HG03196 (cell line): ENCODE measurements around the gene TBC1D19.
"Not testable (repeated sequence)": the region's sequence is repeated elsewhere in the genome, so short reads cannot be mapped to it uniquely, and the experiment has no call there.

Experiments
- ATAC-seq: cut with Tn5 transposase; IDR thresholded peaks from one replicate; pipeline ENCODE4 v1.9.1; 2021; ENCODE audit not compliant: unreplicated experiment

TBC1D19 gene

GRCh38 chr4:26682436-26682835 lies 98.6 kb downstream of the TBC1D19 start:
- ATAC-seq, result no peak

GRCh38 chr4:26685250-26685649 lies 101.4 kb downstream of the TBC1D19 start:
- no peak for ATAC-seq

GRCh38 chr4:26687728-26688127 lies 103.8 kb downstream of the TBC1D19 start:
- no peak for ATAC-seq

- no peak for ATAC-seq
Observed at GRCh38 chr4:26690506-26690905, 106.6 kb downstream of the TBC1D19 start.

- no peak for ATAC-seq
Observed at GRCh38 chr4:26692014-26692726, 108.3 kb downstream of the TBC1D19 start.

GRCh38 chr4:26694131-26694530 lies 110.2 kb downstream of the TBC1D19 start:
- ATAC-seq, result not testable (repeated sequence)

GRCh38 chr4:26700110-26700509 lies 116.2 kb downstream of the TBC1D19 start:
- ATAC-seq, result no peak

GRCh38 chr4:26701095-26701494 lies 117.2 kb downstream of the TBC1D19 start:
- ATAC-seq, result no peak

- ATAC-seq, result no peak
Observed at GRCh38 chr4:26701786-26702227, 117.9 kb downstream of the TBC1D19 start.

GRCh38 chr4:26707342-26707741 lies 123.5 kb downstream of the TBC1D19 start:
- no peak for ATAC-seq

GRCh38 chr4:26709246-26709645 lies 125.4 kb downstream of the TBC1D19 start:
- no peak for ATAC-seq

- ATAC-seq, result no peak
Observed at GRCh38 chr4:26713563-26714151, 129.8 kb downstream of the TBC1D19 start.

- ATAC-seq, result no peak
Observed at GRCh38 chr4:26715636-26716242, 131.9 kb downstream of the TBC1D19 start.

GRCh38 chr4:26717332-26717731 lies 133.4 kb downstream of the TBC1D19 start:
- ATAC-seq, result no peak

GRCh38 chr4:26719954-26720552 lies 136.2 kb downstream of the TBC1D19 start:
- no peak for ATAC-seq

- ATAC-seq, result no peak
Observed at GRCh38 chr4:26721685-26722084, 137.8 kb downstream of the TBC1D19 start.

- ATAC-seq, result peak; percentile 97
Observed at GRCh38 chr4:26723216-26723615, 139.3 kb downstream of the TBC1D19 start.

GRCh38 chr4:26724534-26724933 lies 140.7 kb downstream of the TBC1D19 start:
- ATAC-seq, result no peak

- ATAC-seq, result no peak
Observed at GRCh38 chr4:26726655-26727387, 142.9 kb downstream of the TBC1D19 start.

GRCh38 chr4:26727844-26728243 lies 144.0 kb downstream of the TBC1D19 start:
- no peak for ATAC-seq

- ATAC-seq, result no peak
Observed at GRCh38 chr4:26729027-26729426, 145.1 kb downstream of the TBC1D19 start.
